Embryonic facial prominence (tissue), 1 donor: Measurements from ENCODE around the gene TNFSF13B.
"Not testable (repeated sequence)": the region's sequence is repeated elsewhere in the genome, so short reads cannot be mapped to it uniquely, and the experiment has no call there.

Experiments
- DNase-seq: peaks from one replicate; pipeline ENCODE4 v3.0.0-alpha.2; 2016; ENCODE audit errors: extremely low spot score

TNFSF13B gene

GRCh38 chr13:108281901-108282300, 12.4 kb downstream of the TNFSF13B start:
- DNase-seq, result no peak

DNA sequence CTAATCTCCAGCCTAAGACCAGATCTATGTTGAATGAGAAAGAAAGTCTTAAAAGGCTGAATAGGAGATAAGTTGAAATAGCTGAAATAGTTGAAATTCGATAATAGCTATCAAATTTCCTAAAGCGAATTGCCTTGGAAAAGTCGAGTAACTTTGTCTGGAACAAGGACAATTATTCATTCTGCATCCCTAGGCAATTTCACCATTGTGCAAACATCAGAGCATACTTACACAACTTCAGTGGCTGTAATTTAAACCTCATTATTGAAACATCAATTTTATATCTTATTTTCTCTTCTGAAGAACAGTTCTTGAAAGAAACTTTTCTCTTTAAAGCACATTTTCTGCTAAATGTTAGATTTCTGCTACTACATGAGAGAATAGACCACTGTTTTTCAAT, 13.6 kb downstream of the TNFSF13B start:
- DNase-seq, result no peak

- no peak for DNase-seq
Measured at GRCh38 chr13:108288741-108289140, 19.2 kb downstream of the TNFSF13B start.

- DNase-seq, result no peak
Measured at GRCh38 chr13:108289819-108290218, 20.3 kb downstream of the TNFSF13B start.

GRCh38 chr13:108297114-108297513, 27.6 kb downstream of the TNFSF13B start:
- no peak for DNase-seq

GRCh38 chr13:108302279-108302678, 32.8 kb downstream of the TNFSF13B start:
- DNase-seq, result no peak

DNA sequence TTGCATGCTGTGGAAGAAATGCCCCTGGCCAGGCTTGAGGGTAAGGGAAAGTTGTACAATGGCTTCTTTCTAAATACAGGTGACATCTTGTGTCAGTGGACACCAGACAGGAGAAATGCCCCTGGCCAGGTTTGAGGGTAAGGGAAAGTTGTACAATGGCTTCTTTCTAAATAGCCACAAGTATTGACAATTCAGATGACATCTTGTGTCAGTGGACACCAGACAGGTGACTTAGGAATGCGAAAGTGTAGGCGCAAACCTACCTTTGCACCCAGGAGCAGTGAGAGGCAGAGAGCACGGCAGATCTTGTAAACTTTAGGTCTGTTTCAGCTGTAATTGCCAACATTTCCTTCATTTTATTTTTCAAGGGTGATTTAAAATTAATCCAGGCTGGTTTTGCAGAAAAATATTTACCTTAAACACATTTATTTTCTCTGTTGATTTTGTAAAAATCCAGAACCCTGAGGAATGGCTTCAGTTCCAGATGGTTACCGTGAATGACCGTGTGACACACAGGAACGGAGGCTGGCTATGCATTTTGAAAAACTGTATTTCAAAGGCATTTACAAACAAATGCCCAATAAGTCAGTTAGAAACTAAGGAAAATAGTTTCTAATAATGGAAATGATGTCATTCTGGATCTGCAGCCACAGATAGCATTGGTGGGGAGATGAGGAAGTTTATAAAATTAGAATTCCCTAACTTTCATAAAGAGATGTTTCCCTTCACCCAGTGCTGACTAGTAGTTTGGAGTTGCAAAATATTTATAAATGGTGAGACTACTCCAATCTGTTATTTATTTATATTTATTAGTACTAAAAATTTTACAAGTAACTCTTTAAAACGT, 34.9 kb downstream of the TNFSF13B start:
- DNase-seq, result no peak

GRCh38 chr13:108305655-108306054, 36.1 kb downstream of the TNFSF13B start:
- no peak for DNase-seq

DNA sequence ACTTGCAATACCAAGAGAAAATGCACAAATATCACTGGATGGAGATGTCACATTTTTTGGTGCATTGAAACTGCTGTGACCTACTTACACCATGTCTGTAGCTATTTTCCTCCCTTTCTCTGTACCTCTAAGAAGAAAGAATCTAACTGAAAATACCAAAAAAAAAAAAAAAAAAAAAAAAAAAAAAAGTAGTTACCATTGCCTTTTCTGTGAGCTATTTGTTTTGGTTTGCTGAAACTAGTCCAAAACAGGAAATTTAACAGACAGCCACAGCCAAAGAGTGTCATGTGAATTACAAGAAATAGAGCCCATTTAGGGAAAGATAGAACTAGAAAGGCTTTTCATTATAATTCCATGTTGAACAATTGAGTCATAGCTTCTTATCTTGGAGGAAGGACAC, 37.3 kb downstream of the TNFSF13B start:
- no peak for DNase-seq

DNA sequence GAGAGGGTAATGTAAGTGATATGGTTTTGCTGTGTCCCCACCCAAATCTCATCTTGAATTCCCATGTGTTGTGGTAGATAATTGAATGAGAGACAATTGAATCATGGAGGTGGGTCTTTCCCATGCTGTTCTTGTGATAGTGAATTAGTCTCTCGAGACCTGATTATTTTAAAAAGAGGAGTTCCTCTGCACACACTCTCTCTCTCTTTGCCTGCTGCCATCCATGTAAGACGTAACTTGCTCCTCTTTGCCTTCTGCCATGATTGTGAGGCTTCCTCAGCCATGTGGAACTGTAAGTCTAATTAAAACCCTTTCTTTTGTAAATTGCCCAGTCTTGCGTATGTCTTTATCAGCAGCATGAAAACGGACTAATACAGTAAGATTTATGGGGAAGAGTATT, 42.1 kb downstream of the TNFSF13B start:
- not testable (repeated sequence) for DNase-seq

- no peak for DNase-seq
Measured at GRCh38 chr13:108313382-108313781, 43.9 kb downstream of the TNFSF13B start.

- DNase-seq, result no peak
Measured at GRCh38 chr13:108315273-108315672, 45.8 kb downstream of the TNFSF13B start.

DNA sequence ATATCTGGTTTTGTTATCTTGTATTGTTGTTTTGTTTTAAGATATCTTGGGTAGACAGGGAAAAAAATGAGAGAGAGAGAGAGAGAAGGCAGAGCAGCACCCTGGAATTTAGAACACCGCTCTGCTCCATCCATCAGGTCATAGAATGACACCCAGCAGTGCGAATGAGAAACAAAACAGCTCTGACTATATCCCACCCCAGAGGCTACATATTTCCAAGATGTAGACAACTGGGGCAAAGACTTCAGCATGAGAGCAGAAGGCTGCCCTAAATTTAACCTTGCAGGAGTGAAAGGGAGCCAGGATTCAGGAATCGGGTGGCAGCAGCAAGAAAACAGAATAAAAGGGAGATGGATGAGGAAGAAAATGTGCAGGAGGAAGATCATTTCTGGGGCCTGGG, 46.5 kb downstream of the TNFSF13B start:
- DNase-seq, result no peak

GRCh38 chr13:108316413-108316812, 46.9 kb downstream of the TNFSF13B start:
- no peak for DNase-seq

DNA sequence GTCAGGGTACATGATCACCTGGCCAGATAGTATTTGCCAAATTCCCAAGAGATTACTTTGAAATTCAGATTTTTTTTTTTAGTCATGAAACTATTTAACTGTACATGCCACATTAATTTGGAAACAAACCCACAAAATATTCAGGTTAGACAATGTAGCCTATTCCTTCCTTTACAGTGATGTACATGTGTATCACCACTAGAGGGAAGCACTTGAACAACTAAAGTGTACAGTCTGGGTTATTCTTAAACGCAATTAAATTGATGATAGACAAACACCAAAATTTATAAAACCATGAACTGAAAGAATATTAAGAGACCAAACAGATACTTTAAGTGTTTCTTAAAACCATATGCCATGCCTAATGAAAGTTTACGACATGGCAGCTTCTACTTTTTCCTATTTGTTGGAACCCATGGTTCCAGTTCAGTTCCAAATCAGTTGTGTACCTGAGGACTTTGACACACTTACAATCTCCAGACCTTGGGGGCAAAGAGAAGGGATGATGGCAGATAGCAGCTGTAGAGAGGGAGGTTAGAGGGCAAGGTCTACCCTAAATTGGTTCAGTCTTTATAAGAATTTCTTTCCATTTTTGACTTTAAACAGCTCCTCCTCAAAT, 52.8 kb downstream of the TNFSF13B start:
- DNase-seq, result peak; percentile 43

GRCh38 chr13:108323031-108323430, 53.5 kb downstream of the TNFSF13B start:
- no peak for DNase-seq

GRCh38 chr13:108325863-108326262, 56.3 kb downstream of the TNFSF13B start:
- DNase-seq, result no peak

DNA sequence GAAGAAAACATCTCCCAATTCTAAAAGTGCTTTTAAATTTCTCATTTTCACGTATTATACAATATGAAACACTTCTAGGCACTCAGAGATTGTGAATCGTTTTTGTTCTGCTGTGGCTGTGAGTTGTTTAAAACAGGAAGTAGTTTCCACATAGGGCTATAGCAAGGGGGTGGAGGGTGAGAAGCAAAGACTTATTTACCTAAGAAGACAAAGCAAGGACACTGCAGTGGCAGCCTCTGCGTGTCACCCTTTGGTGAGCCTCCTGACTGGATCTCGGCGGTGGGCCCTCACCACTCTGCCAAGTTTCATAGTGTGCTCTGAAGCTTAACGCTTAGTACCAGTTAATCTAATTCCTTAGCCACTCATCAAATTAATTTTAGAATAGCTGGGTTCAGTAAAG, 56.8 kb downstream of the TNFSF13B start:
- no peak for DNase-seq

- no peak for DNase-seq
Measured at GRCh38 chr13:108328848-108329247, 59.3 kb downstream of the TNFSF13B start.

- DNase-seq, result no peak
Measured at GRCh38 chr13:108332791-108333190, 63.3 kb downstream of the TNFSF13B start.

- DNase-seq, result peak; percentile 40
Measured at GRCh38 chr13:108342369-108343289, 73.1 kb downstream of the TNFSF13B start.

GRCh38 chr13:108345016-108345415, 75.5 kb downstream of the TNFSF13B start:
- no peak for DNase-seq
